Stimulated activated CD8-positive, alpha-beta memory T cell treated with anti-CD3 and anti-CD28 coated beads, Interleukin-7, amount 100 ng/mL, for 4 hours (primary cell): ENCODE data around the gene PRKG2.

Experiments used
- DNase-seq, 2 donors: peaks; one replicate each; pipeline ENCODE4 v3.0.0-alpha.2; 2020; ENCODE audit warnings: low read depth in 2 of 2

Gene PRKG2

GRCh38 chr4:81218206-81218605 is 3.2 kb upstream of the PRKG2 start:
- no peak for DNase-seq

- DNase-seq, result no peak
These were observed 2.8 kb upstream of the PRKG2 start for GRCh38 chr4:81217779-81218178.

GRCh38 chr4:81215931-81216330 is 909 bp upstream of the PRKG2 start:
- DNase-seq, result no peak

GRCh38 chr4:81214144-81214880 is 710 bp downstream of the PRKG2 start:
- DNase-seq, result no peak

GRCh38 chr4:81213671-81214070 is 1.4 kb downstream of the PRKG2 start:
- no peak for DNase-seq

GRCh38 chr4:81211956-81212355 is 3.1 kb downstream of the PRKG2 start:
- DNase-seq, result no peak

- no peak for DNase-seq
These were observed 7.2 kb downstream of the PRKG2 start for GRCh38 chr4:81207828-81208227.

- no peak for DNase-seq
These were observed 9.7 kb downstream of the PRKG2 start for GRCh38 chr4:81205302-81205701.

GRCh38 chr4:81204571-81204970 is 10.5 kb downstream of the PRKG2 start:
- no peak for DNase-seq

- DNase-seq, result no peak
These were observed 15.2 kb downstream of the PRKG2 start for GRCh38 chr4:81199831-81200230.

- DNase-seq, result no peak
These were observed 16.4 kb downstream of the PRKG2 start for GRCh38 chr4:81198609-81199008.

GRCh38 chr4:81197864-81198524 is 17.0 kb downstream of the PRKG2 start:
- DNase-seq, result no peak

GRCh38 chr4:81196126-81196650 is 18.8 kb downstream of the PRKG2 start:
- DNase-seq, result no peak

GRCh38 chr4:81195475-81195874 is 19.5 kb downstream of the PRKG2 start:
- no peak for DNase-seq

GRCh38 chr4:81194286-81194685 is 20.7 kb downstream of the PRKG2 start:
- no peak for DNase-seq

GRCh38 chr4:81180916-81181315 is 34.1 kb downstream of the PRKG2 start:
- no peak for DNase-seq

GRCh38 chr4:81179326-81179725 is 35.7 kb downstream of the PRKG2 start:
- no peak for DNase-seq

- DNase-seq, result no peak
These were observed 41.8 kb downstream of the PRKG2 start for GRCh38 chr4:81173213-81173612.

GRCh38 chr4:81166458-81167160 is 48.4 kb downstream of the PRKG2 start:
- no peak for DNase-seq

GRCh38 chr4:81165861-81166430 is 49.1 kb downstream of the PRKG2 start:
- DNase-seq, result no peak

GRCh38 chr4:81164623-81165416 is 50.2 kb downstream of the PRKG2 start:
- no peak for DNase-seq
